Stimulated activated CD8-positive, alpha-beta memory T cell treated with anti-CD3 and anti-CD28 coated beads, Interleukin-12 subunit alpha, Interleukin-12 subunit beta, amount 100 ng/mL, for 1 hour (primary cell): Measurements from ENCODE around the gene FYN.
"Not testable (repeated sequence)": the region's sequence is repeated elsewhere in the genome, so short reads cannot be mapped to it uniquely, and the experiment has no call there.

Experiments used
- DNase-seq: peaks from one replicate; pipeline ENCODE4 v3.0.0-alpha.2; 2020; ENCODE audit warnings: low read depth

Gene FYN

DNA sequence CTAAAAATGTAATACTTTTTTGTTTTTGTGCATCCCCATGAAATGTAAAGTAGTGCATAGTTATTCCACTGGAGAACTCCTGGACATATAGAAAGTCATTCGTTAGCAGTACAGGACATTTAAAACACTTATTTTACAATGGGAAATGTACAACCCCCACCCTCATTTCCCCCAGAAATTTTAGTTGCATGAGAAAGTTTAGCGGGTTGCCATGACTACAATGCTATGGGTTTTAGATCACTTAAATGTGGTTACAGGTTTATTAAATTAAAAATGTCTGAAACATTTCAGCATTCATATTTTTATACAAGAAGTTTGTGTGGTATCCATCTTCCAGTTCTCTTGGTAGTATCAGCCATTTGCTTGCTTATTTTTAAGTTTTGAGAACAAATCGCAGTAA is 212.7 kb downstream of the FYN start:
- no peak for DNase-seq

DNA sequence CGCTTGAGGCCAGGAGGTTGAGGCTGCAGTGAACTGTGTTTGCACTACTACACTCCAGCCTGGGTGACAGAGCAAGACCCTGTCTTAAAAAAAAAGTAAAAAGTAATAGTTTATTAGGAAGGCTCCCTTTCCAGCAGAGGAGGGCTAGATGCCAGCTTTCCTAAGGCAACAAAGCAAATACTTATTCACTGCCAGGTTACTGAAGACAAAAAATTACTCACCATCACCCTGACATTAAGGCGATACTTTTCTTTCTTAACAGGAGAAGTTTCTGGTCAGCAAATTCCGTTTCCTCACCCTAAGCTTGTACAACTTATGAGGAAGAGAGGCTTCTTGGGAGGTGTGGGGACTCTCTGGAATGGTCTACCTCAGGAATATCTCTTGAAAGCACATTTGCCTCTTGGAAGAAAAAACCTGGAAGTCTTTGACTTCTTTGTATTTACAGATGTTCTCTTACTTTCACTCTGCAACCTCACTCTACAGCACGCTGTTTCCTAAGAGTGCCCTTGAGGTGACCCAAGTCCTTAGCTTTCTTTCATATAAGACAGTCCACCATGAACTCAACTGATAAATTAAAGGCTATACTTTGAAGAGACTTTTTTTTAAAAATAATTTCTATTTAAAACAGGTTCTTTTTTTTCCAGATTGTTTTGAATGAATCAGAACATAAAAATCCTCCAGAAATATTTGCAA is 214.6 kb downstream of the FYN start:
- DNase-seq, result no peak

GRCh38 chr6:111657146-111657545 is 216.1 kb downstream of the FYN start:
- no peak for DNase-seq

DNA sequence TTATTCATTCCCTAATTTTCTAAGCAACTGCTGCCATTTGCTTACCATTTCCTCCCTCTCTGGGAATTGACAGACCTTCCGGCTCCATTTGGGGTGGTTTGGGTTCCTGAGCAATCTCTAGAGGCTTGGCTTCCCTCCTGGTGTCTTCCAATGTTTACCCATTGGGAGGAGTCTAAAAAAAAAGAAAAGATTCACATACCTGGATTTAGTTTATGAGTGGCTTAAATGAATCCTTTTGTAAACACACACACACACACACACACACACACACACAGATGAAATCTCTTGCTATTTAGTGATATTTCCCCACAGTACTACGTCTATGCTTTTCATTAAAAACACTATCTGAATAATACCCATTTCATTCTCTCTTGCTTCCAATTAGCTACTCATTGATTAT is 219.3 kb downstream of the FYN start:
- no peak for DNase-seq

- DNase-seq, result no peak
Observed at GRCh38 chr6:111653434-111653833, 219.8 kb downstream of the FYN start.

- DNase-seq, result no peak
Observed at GRCh38 chr6:111652156-111652555, 221.1 kb downstream of the FYN start.

DNA sequence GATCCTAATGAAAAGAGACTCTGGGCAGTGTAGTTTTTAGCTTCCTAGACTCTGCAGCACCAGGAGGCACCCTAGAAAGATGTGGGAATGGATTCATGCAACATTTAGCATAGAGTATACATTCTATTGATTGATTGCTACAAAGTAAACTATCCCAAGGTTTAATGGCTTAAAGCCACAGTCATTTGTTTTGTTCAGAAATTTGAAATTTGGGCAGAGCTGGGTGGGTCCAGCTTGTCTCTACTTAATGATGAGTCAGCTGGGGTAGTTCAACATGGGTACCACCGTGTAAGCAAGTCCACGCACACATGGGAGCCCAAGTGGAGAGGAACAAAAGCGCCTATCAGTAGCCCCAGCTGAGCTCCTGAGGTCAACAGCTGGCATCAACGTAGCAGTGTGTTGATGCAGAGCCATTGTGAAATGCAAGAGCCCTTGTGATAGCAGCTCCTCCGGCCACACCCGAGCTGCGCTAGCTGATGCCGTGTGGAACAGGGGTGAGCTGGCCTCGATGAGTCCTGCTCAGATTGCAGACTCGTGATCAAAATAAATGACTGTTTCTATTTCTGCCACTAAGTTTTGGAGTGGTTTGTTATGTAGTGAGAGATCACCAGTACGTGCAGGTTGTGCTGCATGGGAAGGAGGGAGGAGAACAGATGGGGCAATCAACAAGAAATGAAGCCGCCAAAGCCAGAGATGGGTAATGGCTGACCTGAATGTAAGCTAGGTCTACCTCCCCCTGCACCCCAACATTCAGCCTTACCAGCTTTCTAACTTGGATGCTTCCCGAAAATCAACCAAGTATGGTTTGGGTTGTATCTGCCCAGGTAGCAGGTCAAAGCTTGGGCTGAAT is 221.8 kb downstream of the FYN start:
- no peak for DNase-seq

- DNase-seq, result no peak
Observed at GRCh38 chr6:111650049-111650448, 223.2 kb downstream of the FYN start.

DNA sequence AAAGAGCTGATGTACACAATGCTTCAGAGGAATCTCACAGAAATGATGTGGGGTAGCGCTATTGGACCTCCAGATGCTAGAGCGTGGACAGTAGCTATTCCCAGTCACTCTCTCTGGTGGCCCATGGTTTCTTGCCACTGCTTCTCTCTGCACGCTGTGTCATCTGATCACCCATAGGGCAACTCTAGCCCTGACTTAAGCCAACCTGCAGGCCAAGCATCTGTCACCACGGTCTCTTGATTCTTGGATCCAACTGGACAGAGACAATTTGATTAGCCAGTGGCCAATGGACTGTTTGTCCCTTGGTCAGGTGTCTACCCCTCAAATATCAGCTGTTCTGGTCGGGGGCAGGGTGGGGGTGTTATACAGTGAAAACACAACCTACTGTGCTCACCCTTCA is 225.2 kb downstream of the FYN start:
- no peak for DNase-seq

- DNase-seq, result no peak
Observed at GRCh38 chr6:111646942-111647341, 226.3 kb downstream of the FYN start.

- DNase-seq, result no peak
Observed at GRCh38 chr6:111646034-111646433, 227.2 kb downstream of the FYN start.

DNA sequence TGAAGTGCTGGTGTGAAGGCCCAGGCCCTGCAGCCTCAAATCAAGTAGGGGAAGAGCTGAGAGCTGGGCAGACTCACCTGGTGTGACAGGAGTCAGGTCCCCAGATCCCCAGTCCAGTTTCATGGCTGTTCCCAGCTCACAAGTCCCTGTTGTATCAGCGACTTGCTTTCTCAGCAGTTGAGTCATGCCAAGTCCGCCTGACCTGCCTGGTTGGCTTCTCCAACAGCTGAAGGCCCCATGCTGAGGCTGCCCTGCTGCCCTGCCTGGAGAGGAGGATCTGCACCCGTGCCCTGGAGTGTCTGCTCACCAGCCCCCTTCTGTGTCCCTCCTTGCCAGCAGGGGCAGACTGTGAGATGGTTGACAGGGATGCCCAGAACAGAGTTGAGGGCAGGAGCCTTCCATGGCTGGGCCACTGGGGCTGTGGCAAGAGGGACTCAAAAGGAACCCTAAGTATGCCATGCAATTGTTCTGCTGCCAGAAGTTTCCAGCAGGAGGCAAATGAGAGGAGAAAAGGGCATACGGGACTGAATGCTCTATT is 228.3 kb downstream of the FYN start:
- DNase-seq, result no peak

DNA sequence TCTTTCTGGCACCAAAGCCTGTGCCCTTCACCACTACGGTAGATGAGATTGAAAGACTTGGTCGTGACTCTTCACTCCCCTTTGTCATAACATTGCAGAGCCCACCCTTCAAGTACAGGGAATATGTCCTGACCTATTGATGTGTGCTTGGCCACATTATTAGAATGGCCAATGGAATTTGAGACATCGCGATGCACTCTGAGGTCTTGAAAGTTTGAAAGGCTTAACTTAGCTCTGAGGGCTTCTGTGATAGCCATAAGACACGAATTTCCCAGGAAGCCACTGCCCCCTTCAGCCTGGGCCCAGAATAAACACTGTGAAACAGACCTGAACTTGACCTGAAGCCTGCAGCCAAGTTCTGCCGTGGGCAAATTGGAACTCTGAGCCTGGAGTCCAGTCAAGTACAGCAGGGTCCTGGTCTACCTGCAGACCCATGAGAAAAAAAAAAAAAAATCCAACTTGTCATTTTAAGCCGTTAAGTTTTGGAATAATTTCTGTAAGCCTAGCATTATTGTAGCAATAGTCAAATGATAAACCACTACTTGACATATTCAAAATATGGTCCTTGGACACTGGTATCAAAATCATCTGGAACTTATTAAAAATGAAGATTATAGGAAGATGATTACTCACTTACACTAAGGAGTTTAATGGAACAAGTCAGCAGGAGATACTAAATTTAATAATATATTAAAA is 230.6 kb downstream of the FYN start:
- DNase-seq, result no peak

DNA sequence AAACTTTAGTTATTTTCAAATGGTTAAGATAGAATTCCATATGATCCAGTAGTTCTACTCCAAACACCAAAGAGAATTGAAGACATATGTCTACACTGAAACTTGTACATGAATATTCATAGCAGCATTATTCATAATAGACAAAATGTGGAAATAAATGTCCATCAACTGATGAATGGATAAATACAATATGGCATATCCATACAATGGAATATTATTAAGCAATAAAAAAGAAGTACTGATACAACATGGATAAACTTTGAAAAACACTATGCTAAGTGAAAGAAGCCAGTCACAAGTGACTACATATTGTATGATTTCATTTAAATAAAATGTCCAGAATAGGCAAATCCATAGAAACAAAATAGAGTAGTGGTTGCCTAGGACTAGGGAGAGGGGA is 234.0 kb downstream of the FYN start:
- DNase-seq, result no peak

GRCh38 chr6:111634981-111635380 is 238.3 kb downstream of the FYN start:
- DNase-seq, result not testable (repeated sequence)

DNA sequence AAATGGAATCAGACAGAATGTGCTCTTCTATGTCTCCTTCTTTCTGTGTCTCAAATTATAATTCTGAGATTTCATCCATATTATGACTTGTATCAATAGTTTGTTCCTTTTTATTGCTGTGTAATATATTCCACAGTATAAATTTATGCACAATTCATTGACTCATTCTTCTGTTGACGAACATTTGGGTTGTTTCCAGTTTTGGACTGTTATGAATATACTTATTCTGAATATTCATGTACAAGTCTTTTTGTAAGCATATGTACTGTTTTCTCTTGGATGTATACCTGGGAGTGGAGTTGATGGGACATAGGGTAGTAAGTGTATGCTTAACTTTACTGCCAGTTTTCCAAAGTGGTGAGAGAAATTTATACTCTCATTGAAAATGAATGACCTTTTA is 239.4 kb downstream of the FYN start:
- DNase-seq, result no peak

DNA sequence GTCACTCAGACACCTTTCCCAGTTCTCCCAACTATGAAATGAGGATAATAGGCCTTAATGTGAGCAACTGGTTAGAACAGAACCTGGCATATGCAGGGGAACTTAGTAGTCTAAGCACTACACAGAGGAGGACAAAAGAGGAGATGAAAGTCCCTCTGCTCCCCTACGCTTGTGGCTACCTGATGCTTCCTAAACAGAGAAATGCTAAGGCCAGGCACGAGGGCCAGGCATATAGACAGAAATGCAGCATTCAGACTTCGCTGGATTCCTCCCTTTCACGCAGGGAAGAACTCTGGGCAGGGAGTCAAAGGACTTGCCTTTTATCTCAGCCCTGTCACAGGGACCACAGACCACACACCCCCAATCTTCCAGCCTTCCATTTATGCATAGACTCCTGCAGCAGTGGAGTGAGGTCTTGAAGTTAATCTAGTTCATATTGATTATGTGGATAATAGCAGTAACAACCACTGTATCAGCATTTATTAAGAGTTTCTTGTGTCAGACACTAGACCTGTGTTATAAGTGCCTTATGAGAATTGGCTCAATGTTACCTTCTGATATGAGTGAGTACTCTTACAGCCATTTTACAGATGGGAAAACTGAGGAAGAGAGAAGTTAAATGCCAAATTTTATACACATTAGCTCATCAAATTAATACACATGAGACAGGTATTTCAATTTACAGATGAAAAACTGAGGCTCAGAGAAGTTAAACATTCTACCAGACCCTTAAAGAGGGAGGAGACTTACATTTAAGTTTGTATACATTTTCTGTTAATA is 240.6 kb downstream of the FYN start:
- no peak for DNase-seq

GRCh38 chr6:111631903-111632460 is 241.3 kb downstream of the FYN start:
- no peak for DNase-seq

DNA sequence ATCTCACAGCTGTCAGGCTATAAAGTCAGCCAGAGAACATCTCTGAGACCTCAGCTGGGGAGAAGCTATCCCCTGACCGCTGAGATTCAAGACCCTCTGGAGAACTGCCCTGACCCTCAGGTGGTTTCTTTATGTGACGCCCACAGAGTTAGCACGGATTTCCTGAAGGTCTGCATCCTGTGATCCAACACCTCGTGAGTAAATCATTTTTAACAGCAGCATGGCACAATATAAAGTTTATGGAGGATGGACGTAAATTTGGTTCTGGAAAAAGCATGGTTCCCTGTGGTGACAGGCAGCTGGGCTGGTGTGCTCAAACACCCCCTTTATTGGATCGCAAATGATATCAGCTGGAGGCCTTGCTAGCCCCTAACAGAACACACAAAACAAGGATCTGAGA is 242.2 kb downstream of the FYN start:
- no peak for DNase-seq

- no peak for DNase-seq
Observed at GRCh38 chr6:111628142-111628850, 245.0 kb downstream of the FYN start.

DNA sequence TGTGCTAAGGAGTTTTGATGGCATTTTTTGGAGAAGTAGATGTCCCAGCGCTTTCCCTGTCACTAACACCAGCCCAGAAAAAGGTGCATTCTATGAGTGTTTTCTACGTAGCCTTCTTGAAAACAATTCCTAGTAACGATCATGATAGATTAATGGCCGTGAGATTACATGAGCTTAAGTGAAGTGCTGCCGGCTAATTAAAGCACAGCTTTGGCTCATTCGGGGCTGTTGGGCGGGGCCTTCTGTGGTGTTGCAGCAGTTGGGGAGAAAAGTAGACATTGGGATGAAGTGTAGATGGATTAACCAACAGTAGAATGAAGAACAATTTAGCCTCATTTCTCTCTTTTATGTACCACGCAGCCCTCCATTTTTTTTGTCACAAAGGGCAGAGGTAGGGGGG is 246.8 kb downstream of the FYN start:
- DNase-seq, result no peak
